Chondrocyte (in vitro differentiated cells): ENCODE data around the gene ADAM19. TPM values are rescaled to one million over a fixed set of nuclear protein-coding genes. Genes with fewer than 3 reads are reported as not detected.

Experiments used
- DNase-seq: peaks from one replicate; pipeline ENCODE4 v3.0.0; 2021; ENCODE audit warnings: mixed read lengths, low spot score
- H3K27ac Mint-ChIP-seq: one replicate; pipeline ENCODE4 v1.8.0; 2021; ENCODE audit warnings: mild to moderate bottlenecking, moderate library complexity, mixed read lengths; ENCODE audit not compliant: unreplicated experiment
- H3K27me3 Mint-ChIP-seq: 2 replicates; pipeline ENCODE4 v1.8.0; 2021; ENCODE audit warnings: low read depth, mixed read lengths
- H3K36me3 Mint-ChIP-seq: 2 replicates; pipeline ENCODE4 v1.8.0; 2021; ENCODE audit warnings: low read depth, mixed read lengths
- H3K4me1 Mint-ChIP-seq: 2 replicates; pipeline ENCODE4 v1.8.0; 2021; ENCODE audit warnings: low read depth, mild to moderate bottlenecking, mixed read lengths
- H3K4me3 Mint-ChIP-seq: one replicate; pipeline ENCODE4 v1.8.0; 2021; ENCODE audit warnings: mild to moderate bottlenecking, moderate library complexity, mixed read lengths; ENCODE audit not compliant: unreplicated experiment
- H3K9me3 Mint-ChIP-seq: 2 replicates; pipeline ENCODE4 v1.8.0; 2021; ENCODE audit warnings: low read depth, mixed read lengths
- total RNA-seq: library from RNA; stranded (reverse); gene quantifications from 3 replicates; pipeline ENCODE4 v1.2.1, GENCODE V29; 2021
- TF ChIP-seq, protein P1 (sequence below): fragments of 200-600 bp; sonication (generic); IDR thresholded peaks from 2 replicates; pipeline ENCODE4 v1.5.0; 2021; ENCODE audit warnings: antibody characterized with exemption, mild to moderate bottlenecking, moderate library complexity

ADAM19 gene
- total RNA-seq, 1 donor from 2014 or later = 125 TPM

DNA sequence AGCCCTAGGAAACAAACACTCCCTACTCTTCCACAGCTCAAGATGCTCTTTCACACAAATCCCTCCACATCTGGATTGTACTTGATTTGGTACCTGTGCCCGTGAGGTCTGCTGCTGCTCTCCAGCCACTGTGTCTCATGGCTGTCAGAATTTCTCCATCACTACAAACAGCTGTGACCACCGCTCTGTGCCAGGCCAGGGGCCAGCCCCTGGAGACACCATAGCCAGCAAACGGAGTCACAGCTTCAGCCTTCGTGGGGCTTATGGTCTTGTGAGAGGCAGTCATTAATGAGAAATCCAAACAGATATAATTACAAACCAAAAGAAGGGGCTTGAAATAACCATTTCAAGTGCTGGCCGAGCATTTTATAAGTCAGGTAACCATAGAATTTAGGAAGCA is 43.6 kb downstream of the ADAM19 start:
- DNase-seq = no peak
- H3K36me3 Mint-ChIP-seq = peaks cover 36% of the 10 kb centered on the region
- H3K4me1 Mint-ChIP-seq = peaks cover 5% of the 10 kb centered on the region
- peak overlapping the region; percentile 22 for H3K27ac Mint-ChIP-seq
- no peak overlapping the region for H3K4me3 Mint-ChIP-seq
- TF ChIP-seq, protein P1, sequence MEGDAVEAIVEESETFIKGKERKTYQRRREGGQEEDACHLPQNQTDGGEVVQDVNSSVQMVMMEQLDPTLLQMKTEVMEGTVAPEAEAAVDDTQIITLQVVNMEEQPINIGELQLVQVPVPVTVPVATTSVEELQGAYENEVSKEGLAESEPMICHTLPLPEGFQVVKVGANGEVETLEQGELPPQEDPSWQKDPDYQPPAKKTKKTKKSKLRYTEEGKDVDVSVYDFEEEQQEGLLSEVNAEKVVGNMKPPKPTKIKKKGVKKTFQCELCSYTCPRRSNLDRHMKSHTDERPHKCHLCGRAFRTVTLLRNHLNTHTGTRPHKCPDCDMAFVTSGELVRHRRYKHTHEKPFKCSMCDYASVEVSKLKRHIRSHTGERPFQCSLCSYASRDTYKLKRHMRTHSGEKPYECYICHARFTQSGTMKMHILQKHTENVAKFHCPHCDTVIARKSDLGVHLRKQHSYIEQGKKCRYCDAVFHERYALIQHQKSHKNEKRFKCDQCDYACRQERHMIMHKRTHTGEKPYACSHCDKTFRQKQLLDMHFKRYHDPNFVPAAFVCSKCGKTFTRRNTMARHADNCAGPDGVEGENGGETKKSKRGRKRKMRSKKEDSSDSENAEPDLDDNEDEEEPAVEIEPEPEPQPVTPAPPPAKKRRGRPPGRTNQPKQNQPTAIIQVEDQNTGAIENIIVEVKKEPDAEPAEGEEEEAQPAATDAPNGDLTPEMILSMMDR = no peak
- no peaks in the 10 kb centered on the region for H3K9me3 Mint-ChIP-seq
- no peaks in the 10 kb centered on the region for H3K27me3 Mint-ChIP-seq

DNA sequence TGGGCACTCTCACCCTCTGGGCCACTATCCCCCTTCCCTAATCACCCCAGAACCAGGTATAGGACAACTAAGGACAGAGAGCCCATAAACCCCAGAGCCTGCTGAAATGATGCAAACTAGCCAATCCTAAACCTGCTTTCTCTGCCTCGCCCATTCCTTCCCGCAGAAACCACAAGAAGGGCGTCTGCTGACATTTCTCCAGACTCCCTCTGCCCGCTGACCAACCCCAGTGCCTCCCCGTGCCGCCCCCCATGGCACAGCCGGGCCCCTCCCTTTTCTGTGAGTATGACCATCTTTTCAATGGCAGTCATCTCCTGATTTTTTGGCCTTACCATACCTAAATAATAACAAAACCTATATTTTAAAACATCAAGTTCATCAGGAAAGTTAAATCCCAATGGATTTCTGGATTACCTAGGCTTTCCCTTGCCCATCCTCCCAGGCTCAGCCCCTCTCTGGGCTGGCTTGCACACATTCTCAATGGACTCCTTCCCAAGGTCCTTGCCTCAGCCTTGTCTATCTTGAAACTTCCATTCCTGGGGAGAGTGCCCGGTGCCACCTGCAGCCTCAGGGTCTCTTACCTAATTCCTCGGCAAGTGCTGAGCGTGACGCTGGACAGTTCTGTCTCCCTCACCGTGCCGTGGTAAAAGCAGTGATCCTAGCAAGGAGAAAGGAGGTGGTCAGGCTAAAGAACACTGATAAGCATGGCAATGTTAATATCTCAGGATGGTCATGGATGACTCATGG is 45.2 kb downstream of the ADAM19 start:
- no peak for DNase-seq
- H3K27ac Mint-ChIP-seq = no peak overlapping the region
- no peak overlapping the region for H3K4me3 Mint-ChIP-seq
- TF ChIP-seq, protein P1 = no peak
- H3K9me3 Mint-ChIP-seq = no peaks in the 10 kb centered on the region
- H3K4me1 Mint-ChIP-seq = peaks cover under 1% of the 10 kb centered on the region
- peaks cover 26% of the 10 kb centered on the region for H3K36me3 Mint-ChIP-seq
- H3K27me3 Mint-ChIP-seq = no peaks in the 10 kb centered on the region

DNA sequence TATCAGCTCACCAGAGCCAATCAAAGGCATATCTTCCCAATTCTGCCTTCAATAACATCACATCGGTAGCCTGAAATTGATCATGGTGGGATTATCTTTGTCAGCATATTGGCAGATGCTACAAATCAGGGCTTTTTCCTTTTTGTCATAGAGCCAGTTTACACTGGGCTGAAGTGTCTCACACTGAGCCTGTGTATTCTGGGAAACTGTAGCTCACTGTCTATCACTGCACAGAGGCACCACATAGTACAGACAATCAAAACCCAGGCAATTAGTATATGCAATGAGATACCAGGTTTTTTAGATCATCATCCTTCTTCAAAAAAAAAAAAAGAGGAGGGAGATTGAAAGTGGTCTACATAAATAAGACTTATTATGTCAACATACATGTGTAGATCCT is 46.6 kb downstream of the ADAM19 start:
- Mint-ChIP-seq H3K9me3 (no peaks in the 10 kb centered on the region), H3K4me1 (peaks cover 6% of the 10 kb centered on the region), H3K36me3 (peaks cover 25% of the 10 kb centered on the region), H3K27me3 (no peaks in the 10 kb centered on the region), H3K4me3 (no peak overlapping the region), H3K27ac (no peak overlapping the region)
- TF ChIP-seq, protein P1 = no peak
- no peak for DNase-seq

DNA sequence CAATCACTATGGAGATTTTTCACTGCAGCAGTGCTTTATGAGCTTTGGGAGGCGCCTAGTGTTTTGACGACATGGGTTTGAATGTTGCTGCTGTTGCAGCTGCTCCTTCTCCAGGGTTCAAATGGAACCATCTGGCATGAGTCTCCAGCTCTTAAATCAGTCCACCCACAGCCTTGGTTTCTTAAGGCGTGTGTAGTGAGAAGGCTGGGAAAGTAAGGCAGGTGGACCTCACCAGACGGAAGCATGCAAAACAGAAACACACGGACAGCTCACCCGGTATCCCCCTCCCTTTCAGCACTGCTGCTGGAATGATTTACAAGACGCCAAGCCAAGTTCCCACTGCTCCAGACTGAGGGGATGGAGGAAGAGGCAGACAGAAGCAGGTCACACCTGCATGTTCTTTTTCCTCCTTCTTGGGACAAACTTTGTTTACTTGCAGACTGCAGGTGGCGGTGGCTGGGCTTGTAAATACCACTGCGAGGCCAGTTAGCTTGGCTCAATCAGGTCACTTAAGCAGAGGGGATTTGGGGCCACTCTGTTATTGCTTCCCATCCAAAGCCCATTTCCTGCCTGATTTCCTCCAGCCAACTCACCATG is 47.4 kb downstream of the ADAM19 start:
- H3K27me3 Mint-ChIP-seq = no peaks in the 10 kb centered on the region
- H3K36me3 Mint-ChIP-seq = peaks cover 25% of the 10 kb centered on the region
- H3K9me3 Mint-ChIP-seq = no peaks in the 10 kb centered on the region
- DNase-seq = no peak
- peaks cover 13% of the 10 kb centered on the region for H3K4me1 Mint-ChIP-seq
- no peak overlapping the region for H3K27ac Mint-ChIP-seq
- TF ChIP-seq, protein P1 = no peak
- H3K4me3 Mint-ChIP-seq = no peak overlapping the region

DNA sequence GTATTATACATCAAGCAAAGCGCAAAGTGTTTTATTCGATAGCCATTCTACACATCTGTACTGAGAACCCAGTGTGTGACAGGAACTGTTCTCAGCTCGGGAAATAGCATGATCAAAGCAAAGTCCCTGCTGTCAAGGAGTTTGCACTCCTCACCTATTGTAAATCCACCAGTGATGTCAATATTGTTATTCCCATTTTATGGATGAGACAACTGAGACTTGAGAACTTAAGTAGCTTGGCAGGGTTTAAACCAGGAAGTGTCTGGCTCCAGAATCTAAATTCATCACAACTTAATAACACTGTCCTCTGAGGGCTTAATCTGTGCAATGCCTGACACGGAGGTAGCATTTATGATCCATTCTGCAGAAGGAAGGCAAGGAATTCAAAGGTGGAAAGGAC is 50.7 kb downstream of the ADAM19 start:
- Mint-ChIP-seq H3K4me3 (no peak overlapping the region), H3K4me1 (peaks cover 13% of the 10 kb centered on the region), H3K27ac (no peak overlapping the region), H3K9me3 (no peaks in the 10 kb centered on the region), H3K36me3 (peaks cover 11% of the 10 kb centered on the region), H3K27me3 (no peaks in the 10 kb centered on the region)
- no peak for DNase-seq
- TF ChIP-seq, protein P1 = no peak
